ENCODE measurements around the gene SLC6A8.
"Not testable (repeated sequence)": the region's sequence is repeated elsewhere in the genome, so short reads cannot be mapped to it uniquely, and the experiment has no call there.

The SLC6A8 gene

GRCh38 chrX:153744210-153745066 lies 56.7 kb downstream of the SLC6A8 start:
- TF ChIP-seq CTCF (IDR thresholded peaks at IDR 0.05; ENCODE audit: control insufficient read depth, extremely low read depth, insufficient read depth) = no peak
- no peak for DNase-seq (ENCODE audit: low read depth)
- no peak overlapping the region for H3K4me3 ChIP-seq (ENCODE audit: low read depth, low read length)

- not testable (repeated sequence) for DNase-seq (ENCODE audit: low read depth); H3K4me3 ChIP-seq (ENCODE audit: low read depth, low read length)
Measured at GRCh38 chrX:153745067-153745433, 57.3 kb downstream of the SLC6A8 start.
